CD14-positive monocyte (primary cell): ENCODE data around the gene TMEM86A. TPM values are rescaled to one million over a fixed set of nuclear protein-coding genes. Genes with fewer than 3 reads are reported as not detected.
A peak's percentile ranks its signal among the peaks of the same experiment; 100 is the strongest.

Experiments used
- DNase-seq, 3 donors: peaks; one replicate each; pipeline ENCODE4 v3.0.0-alpha.2; 2011 to 2022
- H2AFZ ChIP-seq: 2 replicates; pipeline ENCODE4 v1.6.0; 2012; ENCODE audit warnings: mild to moderate bottlenecking, low read depth, low read length, inconsistent platforms; ENCODE audit not compliant: insufficient read depth, poor library complexity, severe bottlenecking
- H3K27ac ChIP-seq, 2 donors: 1 replicate in 1 of 2; 2 replicates in 1 of 2; pipeline ENCODE4 v1.5.1; 2012 to 2013; ENCODE audit warnings: low read length in 2 of 2, control low read depth in 1 of 2, inconsistent platforms in 1 of 2, low read depth in 1 of 2, mild to moderate bottlenecking in 1 of 2
- H3K27me3 ChIP-seq, 2 donors: one replicate each; pipeline versions ENCODE4 v1.6.0 to v1.6.1; 2011 to 2013; ENCODE audit warnings: low read length in 2 of 2; ENCODE audit not compliant: control insufficient read depth in 2 of 2, insufficient read depth in 2 of 2
- H3K36me3 ChIP-seq, 2 donors: replicated peaks in 1 of 2; 1 replicate in 1 of 2; 2 replicates in 1 of 2; pipeline versions ENCODE4 v1.5.1 to v1.6.1; 2012 to 2013; ENCODE audit warnings: low read length in 2 of 2, control low read depth in 1 of 2, inconsistent platforms in 1 of 2, mild to moderate bottlenecking in 1 of 2; ENCODE audit not compliant: insufficient read depth in 2 of 2, control insufficient read depth in 1 of 2
- H3K4me1 ChIP-seq, 2 donors: 1 replicate in 1 of 2; 2 replicates in 1 of 2; pipeline versions ENCODE4 v1.5.1 to v1.6.1; 2012 to 2013; ENCODE audit warnings: low read length in 2 of 2, control low read depth in 1 of 2, inconsistent platforms in 1 of 2, mild to moderate bottlenecking in 1 of 2, moderate library complexity in 1 of 2; ENCODE audit not compliant: insufficient read depth in 2 of 2, control insufficient read depth in 1 of 2
- H3K4me2 ChIP-seq: replicated peaks from 2 replicates; pipeline ENCODE3; 2012; ENCODE audit warnings: low read length, moderate library complexity, mild to moderate bottlenecking; ENCODE audit not compliant: poor library complexity, severe bottlenecking; ENCODE audit errors: extremely low read depth
- H3K4me3 ChIP-seq, 3 experiments: fragments of 200-600 bp in 1 of 3; sonication (generic) in 1 of 3; replicated peaks in 1 of 3; 1 replicate in 2 of 3; 2 replicates in 1 of 3; pipeline ENCODE4 v1.5.1; 2011 to 2013; ENCODE audit warnings: low read length in 3 of 3, mild to moderate bottlenecking in 3 of 3, control low read depth in 2 of 3, low read depth in 2 of 3, inconsistent platforms in 1 of 3, moderate library complexity in 1 of 3
- H3K79me2 ChIP-seq: 2 replicates; pipeline ENCODE4 v1.6.0; 2012; ENCODE audit warnings: mild to moderate bottlenecking, control low read depth, inconsistent platforms, low read length, moderate library complexity; ENCODE audit not compliant: insufficient read depth
- H3K9ac ChIP-seq: 2 replicates; pipeline ENCODE4 v1.6.0; 2017; ENCODE audit warnings: low read length, mild to moderate bottlenecking; ENCODE audit not compliant: insufficient read depth, poor library complexity, severe bottlenecking
- H3K9me3 ChIP-seq, 2 donors: replicated peaks in 1 of 2; 1 replicate in 1 of 2; 2 replicates in 1 of 2; pipeline versions ENCODE4 v1.5.1 to v1.6.1; 2012 to 2013; ENCODE audit warnings: low read length in 2 of 2, control low read depth in 1 of 2; ENCODE audit not compliant: control insufficient read depth in 1 of 2, insufficient read depth in 1 of 2
- H4K20me1 ChIP-seq: 2 replicates; pipeline ENCODE4 v1.6.0; 2012; ENCODE audit warnings: mild to moderate bottlenecking, low read length, control low read depth, moderate library complexity; ENCODE audit not compliant: insufficient read depth
- H3K27ac Mint-ChIP-seq, 7 donors: one replicate each; pipeline ENCODE4 v1.8.0; 2020; ENCODE audit warnings: mild to moderate bottlenecking in 7 of 7, mixed read lengths in 7 of 7, moderate library complexity in 6 of 7, inconsistent platforms in 2 of 7
- H3K27me3 Mint-ChIP-seq, 3 donors: one replicate each; pipeline ENCODE4 v1.8.0; 2021 to 2022; ENCODE audit warnings: low read depth in 3 of 3, mild to moderate bottlenecking in 3 of 3, mixed read lengths in 3 of 3, moderate library complexity in 3 of 3, inconsistent platforms in 1 of 3
- H3K36me3 Mint-ChIP-seq, 2 donors: one replicate each; pipeline ENCODE4 v1.8.0; 2020; ENCODE audit warnings: mixed read lengths in 2 of 2, inconsistent platforms in 1 of 2, mild to moderate bottlenecking in 1 of 2
- H3K4me1 Mint-ChIP-seq: one replicate; pipeline ENCODE4 v1.8.0; 2020; ENCODE audit warnings: mild to moderate bottlenecking, mixed read lengths
- H3K4me3 Mint-ChIP-seq, 2 donors: one replicate each; pipeline ENCODE4 v1.8.0; 2020; ENCODE audit warnings: mild to moderate bottlenecking in 2 of 2, mixed read lengths in 2 of 2, moderate library complexity in 1 of 2
- H3K9me3 Mint-ChIP-seq, 7 donors: one replicate each; pipeline ENCODE4 v1.8.0; 2020 to 2022; ENCODE audit warnings: mixed read lengths in 7 of 7, mild to moderate bottlenecking in 6 of 7, moderate library complexity in 6 of 7, inconsistent platforms in 2 of 7
- WGBS: methylation state at CpG from one replicate; pipeline ENCODE4 v1.1.5; 2013; ENCODE audit warnings: missing lambda C conversion rate; ENCODE audit not compliant: insufficient coverage; 5-methylcytosine and 5-hydroxymethylcytosine counted together
- intact Hi-C, 2 donors: fragments of 100-400 bp; cut with micrococcal nuclease; formaldehyde crosslinking; loops; one replicate each; pipeline versions ENCODE4 v1.15.0 to v1.15.1; 2023
- polyA plus RNA-seq, 3 donors: library from polyadenylated mRNA; depleted of rRNA in 1 of 3; unstranded in 2 of 3; stranded (reverse) in 1 of 3; fragments of 300-500 nt in 2 of 3; fragments of >200 nt in 1 of 3; fragmentation: Illumina TruSeq in 2 of 3; gene quantifications; 1 replicate in 2 of 3; 2 replicates in 1 of 3; pipeline ENCODE4 v1.2.3, GENCODE V29; 2012 to 2021
- TF ChIP-seq, protein P1 (sequence below): fragments of 200-600 bp; IDR thresholded peaks from one replicate; pipeline ENCODE4 v1.8.0; 2022; ENCODE audit warnings: antibody characterized with exemption, mild to moderate bottlenecking

The TMEM86A gene
- polyA plus RNA-seq, 3 donors: 1.3 to 4.3 (median 3.5) TPM

DNA sequence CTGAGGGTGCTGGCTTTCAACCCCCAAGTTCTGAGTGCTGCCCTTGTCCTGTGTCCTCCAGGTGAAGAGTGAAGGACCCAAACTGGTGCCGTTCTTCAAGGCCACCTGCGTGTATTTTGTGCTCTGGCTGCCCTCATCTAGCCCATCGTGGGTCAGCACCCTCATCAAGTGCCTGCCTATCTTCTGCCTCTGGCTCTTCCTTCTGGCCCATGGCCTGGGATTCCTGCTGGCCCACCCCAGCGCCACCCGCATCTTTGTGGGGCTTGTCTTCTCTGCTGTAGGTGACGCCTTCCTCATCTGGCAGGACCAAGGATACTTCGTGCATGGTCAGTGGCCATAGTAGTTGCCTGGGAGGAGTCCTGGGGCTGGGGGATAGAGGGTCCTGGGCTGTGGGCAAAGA lies 2.3 kb downstream of the TMEM86A start:
- TF ChIP-seq, protein P1, sequence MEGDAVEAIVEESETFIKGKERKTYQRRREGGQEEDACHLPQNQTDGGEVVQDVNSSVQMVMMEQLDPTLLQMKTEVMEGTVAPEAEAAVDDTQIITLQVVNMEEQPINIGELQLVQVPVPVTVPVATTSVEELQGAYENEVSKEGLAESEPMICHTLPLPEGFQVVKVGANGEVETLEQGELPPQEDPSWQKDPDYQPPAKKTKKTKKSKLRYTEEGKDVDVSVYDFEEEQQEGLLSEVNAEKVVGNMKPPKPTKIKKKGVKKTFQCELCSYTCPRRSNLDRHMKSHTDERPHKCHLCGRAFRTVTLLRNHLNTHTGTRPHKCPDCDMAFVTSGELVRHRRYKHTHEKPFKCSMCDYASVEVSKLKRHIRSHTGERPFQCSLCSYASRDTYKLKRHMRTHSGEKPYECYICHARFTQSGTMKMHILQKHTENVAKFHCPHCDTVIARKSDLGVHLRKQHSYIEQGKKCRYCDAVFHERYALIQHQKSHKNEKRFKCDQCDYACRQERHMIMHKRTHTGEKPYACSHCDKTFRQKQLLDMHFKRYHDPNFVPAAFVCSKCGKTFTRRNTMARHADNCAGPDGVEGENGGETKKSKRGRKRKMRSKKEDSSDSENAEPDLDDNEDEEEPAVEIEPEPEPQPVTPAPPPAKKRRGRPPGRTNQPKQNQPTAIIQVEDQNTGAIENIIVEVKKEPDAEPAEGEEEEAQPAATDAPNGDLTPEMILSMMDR: no peak

DNA sequence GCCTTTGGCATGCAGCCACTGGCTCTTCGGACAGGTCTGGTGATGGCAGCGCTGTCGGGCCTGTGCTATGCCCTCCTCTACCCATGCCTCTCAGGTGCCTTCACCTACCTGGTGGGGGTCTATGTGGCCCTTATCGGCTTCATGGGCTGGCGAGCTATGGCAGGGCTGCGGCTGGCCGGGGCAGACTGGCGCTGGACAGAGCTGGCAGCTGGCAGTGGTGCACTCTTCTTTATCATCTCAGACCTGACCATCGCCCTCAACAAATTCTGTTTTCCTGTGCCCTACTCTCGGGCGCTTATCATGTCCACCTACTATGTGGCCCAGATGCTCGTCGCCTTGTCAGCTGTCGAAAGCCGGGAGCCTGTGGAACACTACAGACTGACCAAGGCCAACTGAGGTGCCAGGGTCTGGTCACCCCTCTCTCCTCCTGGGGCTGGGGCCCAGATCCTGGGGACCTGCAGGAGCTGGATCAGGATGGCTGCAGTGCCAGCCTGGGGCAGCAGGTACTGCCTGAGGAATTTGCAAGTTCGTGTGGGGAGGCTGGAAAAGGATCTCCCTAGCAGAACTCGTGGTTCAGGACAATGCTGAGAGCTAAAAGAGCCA lies 3.1 kb downstream of the TMEM86A start:
- no peak overlapping the region for H3K9ac ChIP-seq
- H3K27me3 ChIP-seq: peaks cover 16 to 25% of the 10 kb centered on the region in 2 donors
- no peak overlapping the region for H3K4me3 Mint-ChIP-seq
- peaks cover 50% of the 10 kb centered on the region for H3K4me1 Mint-ChIP-seq
- H3K4me1 ChIP-seq: peaks cover 53 to 55% of the 10 kb centered on the region in 2 donors
- TF ChIP-seq, protein P1: no peak
- H3K27me3 Mint-ChIP-seq: peaks cover 21 to 34% (median 26%) of the 10 kb centered on the region in 3 donors
- no peaks in the 10 kb centered on the region for H4K20me1 ChIP-seq
- no peak for DNase-seq
- H3K36me3 ChIP-seq: no peaks in the 10 kb centered on the region
- H3K4me3 ChIP-seq: no peak overlapping the region
- no peaks in the 10 kb centered on the region for H3K79me2 ChIP-seq
- H3K36me3 Mint-ChIP-seq: peaks cover 16 to 25% of the 10 kb centered on the region in 2 donors
- H3K27ac Mint-ChIP-seq: no peak overlapping the region
- no peak overlapping the region for H2AFZ ChIP-seq
- H3K4me2 ChIP-seq: no peak overlapping the region
- 98% methylated on average over 10 of the region's 17 CpGs for WGBS
- peaks cover 0 to 7% (median 0%) of the 10 kb centered on the region in 7 donors for H3K9me3 Mint-ChIP-seq
- no peaks in the 10 kb centered on the region for H3K9me3 ChIP-seq
- intact Hi-C loops: no loop called here
- H3K27ac ChIP-seq: no peak overlapping the region

More for the DNA sequence above, 2.3 kb downstream of the TMEM86A start:
- intact Hi-C loops: no loop called here
- Mint-ChIP-seq H3K4me1 (peaks cover 44% of the 10 kb centered on the region), H3K9me3 (peaks cover 0 to 4% (median 0%) of the 10 kb centered on the region in 7 donors), H3K27ac (peak overlapping the region in 3 of 7 donors; percentile 5 to 42 (median 24)), H3K36me3 (peaks cover 16 to 25% of the 10 kb centered on the region in 2 donors), H3K4me3 (no peak overlapping the region), H3K27me3 (peaks cover 19 to 27% (median 21%) of the 10 kb centered on the region in 3 donors)
- no peak overlapping the region for H3K27ac ChIP-seq
- no peaks in the 10 kb centered on the region for H3K79me2 ChIP-seq
- no peak overlapping the region for H3K4me2 ChIP-seq
- no peaks in the 10 kb centered on the region for H4K20me1 ChIP-seq
- WGBS: 100% methylated on average over 6 of the region's 7 CpGs
- no peak overlapping the region for H2AFZ ChIP-seq
- H3K9ac ChIP-seq: no peak overlapping the region
- H3K27me3 ChIP-seq: peaks cover 9 to 18% of the 10 kb centered on the region in 2 donors
- peaks cover 45 to 50% of the 10 kb centered on the region in 2 donors for H3K4me1 ChIP-seq
- H3K9me3 ChIP-seq: no peaks in the 10 kb centered on the region
- DNase-seq: no peak
- no peak overlapping the region for H3K4me3 ChIP-seq
- H3K36me3 ChIP-seq: no peaks in the 10 kb centered on the region
